Psoas muscle (tissue), 8 donors: Measurements from ENCODE around the gene INPP5F. TPM values are rescaled to one million over a fixed set of nuclear protein-coding genes. Genes with fewer than 3 reads are reported as not detected.
"Not testable (repeated sequence)": the region's sequence is repeated elsewhere in the genome, so short reads cannot be mapped to it uniquely, and the experiment has no call there.

ENCODE experiments used
- ATAC-seq, 4 donors: fragments of 200-7000 bp; cut with Tn5 transposase; one replicate each; pipeline ENCODE4 v1.9.1; 2020; ENCODE audit warnings: moderate library complexity in 3 of 4, mild to moderate bottlenecking in 2 of 4
- DNase-seq, 2 donors: peaks; one replicate each; pipeline ENCODE4 v3.0.0-alpha.2; 2020
- H3K27ac ChIP-seq: fragments of 200-600 bp; one replicate; pipeline ENCODE4 v1.8.0; 2022
- H3K27me3 ChIP-seq, 3 donors: fragments of 200-600 bp in 1 of 3; one replicate each; pipeline versions ENCODE4 v1.6.1 to v1.8.0; 2013 to 2022; ENCODE audit warnings: low read length in 2 of 3, mild to moderate bottlenecking in 2 of 3, moderate library complexity in 1 of 3; ENCODE audit not compliant: insufficient read depth in 3 of 3
- H3K36me3 ChIP-seq, 2 donors: fragments of 200-600 bp in 1 of 2; one replicate each; pipeline versions ENCODE4 v1.6.1 to v1.8.0; 2013 to 2022; ENCODE audit warnings: low read depth in 1 of 2, mild to moderate bottlenecking in 1 of 2, moderate library complexity in 1 of 2; ENCODE audit not compliant: insufficient read depth in 1 of 2
- H3K4me1 ChIP-seq: fragments of 200-600 bp; one replicate; pipeline ENCODE4 v1.8.0; 2022
- H3K4me3 ChIP-seq: fragments of 200-600 bp; one replicate; pipeline ENCODE4 v1.8.0; 2022; ENCODE audit warnings: mild to moderate bottlenecking
- H3K9me3 ChIP-seq: fragments of 200-600 bp; one replicate; pipeline ENCODE4 v1.8.0; 2022
- WGBS, 3 donors: extraction: QIAGEN DNeasy Blood & Tissue Kit; methylation state at CpG; one replicate each; pipeline versions ENCODE4 v1.1.6 to v1.1.7; 2013; 5-methylcytosine and 5-hydroxymethylcytosine counted together
- intact Hi-C, 2 donors: fragments of 100-400 bp; cut with DNase I; formaldehyde crosslinking; loops; one replicate each; pipeline versions ENCODE4 v1.11.0 to v1.14.2; 2022
- polyA plus RNA-seq, 3 donors: library from polyadenylated mRNA; stranded (reverse); fragments of 200-250 nt; gene quantifications; one replicate each; pipeline ENCODE4 v1.2.3, GENCODE V29; 2013
- total RNA-seq, 4 donors: library from RNA; stranded (reverse); fragmentation: NEBNext Ultra II Directional in 2 of 4; extraction: Animal tissue kit (Norgen Biotek cat#: 25700) in 2 of 4; gene quantifications; one replicate each; pipeline versions ENCODE4 v1.2.1 to v1.2.4, GENCODE V29; 2021 to 2023
- TF ChIP-seq, protein P1 (sequence below): fragments of 200-600 bp; IDR thresholded peaks from one replicate; pipeline ENCODE4 v1.8.0; 2022; ENCODE audit warnings: antibody characterized with exemption
- donor health status: healthy with polysubstance abuse.
- donor health status: DM: no; HTN: no; CAD: no; lungs with moderate emphysema.
- donor health status: Bipolar disorder and iron deficiency.
- donor health status: healthy.
- donor health status: DM: yes; HTN: yes; CAD: no.
- donor health status: DM: no; HTN: no; CAD: no.
- donor health status: DM: no; HTN: no; CAD: no.
- donor health status: DM: yes; HTN: yes; CAD: no.

INPP5F gene
- total and polyA plus RNA-seq, 7 donors = 6.0 to 12.3 (median 10.0) TPM

DNA sequence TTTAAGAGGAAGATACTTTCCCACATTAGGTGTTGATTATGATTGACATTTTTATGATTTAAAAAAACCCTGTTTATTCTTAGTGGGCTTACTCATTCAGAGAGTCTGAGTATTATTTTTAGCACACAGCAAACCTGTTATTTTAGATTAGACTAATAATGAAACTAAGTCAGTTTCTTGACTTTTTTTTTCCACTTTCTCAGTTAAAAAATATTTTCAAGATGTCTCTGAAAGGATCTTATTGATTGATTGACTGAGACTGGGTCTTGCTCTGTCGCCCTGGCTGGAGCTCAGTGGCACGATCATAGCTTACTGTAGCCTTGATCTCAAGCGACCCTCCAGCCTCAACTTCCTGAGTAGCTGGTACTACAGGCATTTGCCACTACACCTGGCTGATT is 20.4 kb upstream of the INPP5F start:
- H3K4me3 ChIP-seq = no peak overlapping the region
- no peak overlapping the region for H3K27ac ChIP-seq
- intact Hi-C loops = no loop called here
- H3K27me3 ChIP-seq = no peaks in the 10 kb centered on the region
- WGBS, 3 donors = 83 to 91% (median 89%) methylated on average over 3 of the region's 3 CpGs
- ATAC-seq (peak in 1 of 4 donors; percentile 68), DNase-seq (no peak)
- no peaks in the 10 kb centered on the region for H3K36me3 ChIP-seq
- TF ChIP-seq, protein P1, sequence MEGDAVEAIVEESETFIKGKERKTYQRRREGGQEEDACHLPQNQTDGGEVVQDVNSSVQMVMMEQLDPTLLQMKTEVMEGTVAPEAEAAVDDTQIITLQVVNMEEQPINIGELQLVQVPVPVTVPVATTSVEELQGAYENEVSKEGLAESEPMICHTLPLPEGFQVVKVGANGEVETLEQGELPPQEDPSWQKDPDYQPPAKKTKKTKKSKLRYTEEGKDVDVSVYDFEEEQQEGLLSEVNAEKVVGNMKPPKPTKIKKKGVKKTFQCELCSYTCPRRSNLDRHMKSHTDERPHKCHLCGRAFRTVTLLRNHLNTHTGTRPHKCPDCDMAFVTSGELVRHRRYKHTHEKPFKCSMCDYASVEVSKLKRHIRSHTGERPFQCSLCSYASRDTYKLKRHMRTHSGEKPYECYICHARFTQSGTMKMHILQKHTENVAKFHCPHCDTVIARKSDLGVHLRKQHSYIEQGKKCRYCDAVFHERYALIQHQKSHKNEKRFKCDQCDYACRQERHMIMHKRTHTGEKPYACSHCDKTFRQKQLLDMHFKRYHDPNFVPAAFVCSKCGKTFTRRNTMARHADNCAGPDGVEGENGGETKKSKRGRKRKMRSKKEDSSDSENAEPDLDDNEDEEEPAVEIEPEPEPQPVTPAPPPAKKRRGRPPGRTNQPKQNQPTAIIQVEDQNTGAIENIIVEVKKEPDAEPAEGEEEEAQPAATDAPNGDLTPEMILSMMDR = no peak
- H3K9me3 ChIP-seq = no peaks in the 10 kb centered on the region
- H3K4me1 ChIP-seq = no peaks in the 10 kb centered on the region

DNA sequence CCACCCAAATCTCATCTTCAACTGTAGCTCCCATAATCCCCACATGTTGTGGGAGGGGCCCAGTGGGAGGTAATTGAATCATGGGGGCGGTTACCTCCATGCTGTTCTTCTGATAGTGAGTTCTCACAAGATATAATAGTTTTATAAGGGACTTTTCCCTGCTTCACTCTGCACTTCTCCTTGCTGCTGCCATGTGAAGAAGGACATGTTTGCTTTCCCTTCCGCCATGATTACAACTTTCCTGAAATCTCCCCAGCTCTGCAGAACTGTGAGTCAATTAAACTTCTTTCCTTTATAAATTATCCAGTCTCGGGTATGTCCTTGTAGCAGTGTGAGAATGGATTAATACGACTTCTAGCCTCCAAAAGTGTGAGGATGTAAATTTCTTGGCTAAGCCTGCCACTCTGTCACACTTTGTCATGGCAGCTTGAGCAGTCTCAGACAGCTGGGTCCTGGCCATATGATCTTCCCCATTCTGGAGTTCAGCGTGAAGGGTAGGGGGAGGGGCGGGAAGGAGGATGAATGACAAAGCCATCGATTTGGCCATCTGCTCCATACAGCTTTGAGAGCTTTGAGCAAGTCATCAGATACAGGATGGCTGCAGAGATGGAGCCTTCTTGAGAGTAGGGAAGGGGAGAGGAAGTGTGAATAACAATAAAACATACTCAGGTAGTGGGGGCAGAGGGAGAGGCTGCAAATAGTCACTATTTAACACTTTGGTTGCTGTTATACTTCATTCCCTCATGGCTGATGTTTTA is 19.1 kb upstream of the INPP5F start:
- Histone ChIP-seq H3K9me3 (no peaks in the 10 kb centered on the region), H3K27me3 (no peaks in the 10 kb centered on the region), H3K36me3 (no peaks in the 10 kb centered on the region), H3K4me3 (no peak overlapping the region), H3K4me1 (no peaks in the 10 kb centered on the region), H3K27ac (no peak overlapping the region)
- intact Hi-C loops = no loop called here
- DNase-seq = no peak
- TF ChIP-seq, protein P1 = no peak
- whole genome bisulfite sequencing, 3 donors = 55 to 62% (median 57%) methylated on average over 7 of the region's 7 CpGs
- no peak for ATAC-seq

DNA sequence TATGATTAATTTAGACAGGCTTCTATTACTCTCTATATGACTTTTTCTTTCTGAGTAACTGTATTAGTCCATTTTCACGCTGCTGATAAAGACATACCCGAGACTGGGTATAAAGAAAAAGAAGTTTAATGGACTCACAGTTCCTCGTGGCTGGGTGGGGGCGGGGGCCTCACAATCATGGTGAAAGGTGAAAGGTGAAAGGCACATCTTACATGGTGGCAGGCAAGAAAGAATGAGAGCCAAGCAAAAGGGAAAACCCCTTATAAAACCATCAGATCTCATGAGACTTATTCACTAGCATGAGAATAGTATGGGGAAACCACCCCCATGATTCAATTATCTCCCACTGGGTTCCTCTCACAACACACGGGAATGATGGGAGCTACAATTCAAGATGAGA is 18.5 kb upstream of the INPP5F start:
- H3K4me3 ChIP-seq, H3K27me3 ChIP-seq, ATAC-seq, H3K9me3 ChIP-seq, H3K4me1 ChIP-seq, H3K36me3 ChIP-seq, intact Hi-C loops, H3K27ac ChIP-seq, DNase-seq: not testable (repeated sequence)
- WGBS, 3 donors = 84 to 86% (median 86%) methylated on average over 5 of the region's 5 CpGs

DNA sequence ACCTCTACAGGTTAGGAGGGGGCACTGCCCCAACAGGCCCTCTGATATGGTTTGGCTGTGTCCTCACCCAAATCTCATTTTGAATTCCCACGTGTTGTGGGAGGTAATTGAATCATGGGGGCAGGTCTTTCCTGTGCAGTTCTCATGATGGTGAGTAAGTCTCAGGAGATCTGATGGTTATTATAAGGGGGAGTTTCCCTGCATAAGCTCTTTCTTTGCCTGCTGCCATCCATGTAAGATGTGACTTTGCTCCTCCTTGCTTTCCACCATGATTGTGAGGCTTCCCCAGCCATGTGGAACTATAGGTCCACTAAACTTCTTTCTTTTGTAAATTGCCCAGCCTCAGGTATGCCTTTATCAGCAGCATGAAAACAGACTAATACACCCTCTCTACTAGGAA is 14.9 kb upstream of the INPP5F start:
- H3K4me1 ChIP-seq = peaks cover 11% of the 10 kb centered on the region
- DNase-seq, H3K4me3 ChIP-seq, H3K9me3 ChIP-seq, intact Hi-C loops, ATAC-seq, H3K36me3 ChIP-seq, H3K27me3 ChIP-seq, H3K27ac ChIP-seq: not testable (repeated sequence)
- WGBS, 3 donors = 83 to 88% (median 88%) methylated on average over 1 of the region's 1 CpG

DNA sequence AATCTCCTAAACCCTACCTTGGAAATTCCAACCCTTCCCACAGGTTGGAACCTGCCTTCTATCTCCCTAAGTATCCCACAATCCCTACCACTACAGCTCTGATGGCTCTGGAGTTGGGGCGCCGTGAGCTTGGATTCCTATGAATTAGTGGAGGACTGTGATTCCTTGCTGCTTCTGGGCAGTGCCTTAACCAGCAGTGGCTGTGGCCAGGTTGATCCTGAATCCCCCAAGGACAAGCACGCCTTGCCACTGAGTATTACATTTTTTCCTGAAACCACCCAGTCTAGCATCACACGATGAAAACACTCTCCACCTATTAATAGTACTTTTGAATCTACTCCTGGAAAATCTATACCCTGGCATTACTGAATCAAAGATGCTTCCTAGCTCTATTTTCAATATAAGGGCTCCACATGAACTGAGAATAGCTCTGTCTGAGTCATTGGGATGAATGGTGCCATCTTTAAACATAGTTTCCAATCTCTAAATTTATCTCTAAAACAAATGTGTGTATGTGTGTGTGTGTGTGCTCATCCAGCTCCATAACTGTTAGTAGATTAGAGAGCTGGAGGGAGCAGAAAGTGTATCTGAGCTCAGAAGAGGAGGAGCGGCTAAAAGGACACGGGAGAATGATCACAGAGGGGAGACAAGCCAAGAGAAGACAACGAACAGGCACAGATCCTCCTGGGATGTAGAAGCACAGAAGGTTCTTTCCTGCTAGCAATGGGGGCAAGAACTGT is 11.9 kb upstream of the INPP5F start:
- WGBS, 3 donors = 42 to 52% (median 52%) methylated on average over 7 of the region's 7 CpGs
- Histone ChIP-seq H3K9me3 (no peaks in the 10 kb centered on the region), H3K4me1 (peaks cover 11% of the 10 kb centered on the region), H3K36me3 (no peaks in the 10 kb centered on the region), H3K4me3 (no peak overlapping the region), H3K27ac (peak overlapping the region; percentile 64), H3K27me3 (no peaks in the 10 kb centered on the region)
- no peak for DNase-seq
- ATAC-seq = peak; percentile 56 to 91 (median 89)
- TF ChIP-seq, protein P1 = no peak
- intact Hi-C loops = no loop called here
